Fibroblast of lung (primary cell): ENCODE results near the gene DHDDS. TPM values are rescaled to one million over a fixed set of nuclear protein-coding genes. Genes with fewer than 3 reads are reported as not detected.
"Not testable (repeated sequence)": the region's sequence is repeated elsewhere in the genome, so short reads cannot be mapped to it uniquely, and the experiment has no call there.

Source experiments
- DNase-seq, 2 donors: peaks; one replicate each; pipeline versions ENCODE4 v3.0.0 to v3.0.0-alpha.2; 2010; ENCODE audit warnings: low read depth in 2 of 2
- H2AFZ ChIP-seq: 2 replicates; pipeline ENCODE4 v1.5.1; 2012; ENCODE audit warnings: low read length, control low read depth, inconsistent platforms
- H3K27ac ChIP-seq: 2 replicates; pipeline ENCODE4 v1.5.1; 2011; ENCODE audit warnings: low read length, control low read depth; ENCODE audit not compliant: insufficient read depth
- H3K27me3 ChIP-seq: 2 replicates; pipeline ENCODE4 v1.5.1; 2011; ENCODE audit warnings: mild to moderate bottlenecking, low read length; ENCODE audit not compliant: control insufficient read depth, insufficient read depth
- H3K36me3 ChIP-seq: 2 replicates; pipeline ENCODE4 v1.5.1; 2011; ENCODE audit warnings: low read length; ENCODE audit not compliant: control insufficient read depth, insufficient read depth
- H3K4me1 ChIP-seq: 2 replicates; pipeline ENCODE4 v1.5.1; 2011; ENCODE audit warnings: low read length; ENCODE audit not compliant: control insufficient read depth, insufficient read depth; ENCODE audit errors: extremely low read depth
- H3K4me2 ChIP-seq: 2 replicates; pipeline ENCODE4 v1.5.1; 2011; ENCODE audit warnings: low read length, control low read depth; ENCODE audit not compliant: insufficient read depth; ENCODE audit errors: extremely low read depth
- H3K4me3 ChIP-seq, 4 experiments: fragments of 200-600 bp in 1 of 4; sonication (generic) in 1 of 4; replicated peaks in 1 of 4; 2 replicates each; pipeline ENCODE4 v1.5.1; 2011 to 2016; ENCODE audit warnings: low read length in 4 of 4, low read depth in 3 of 4, mild to moderate bottlenecking in 3 of 4, control low read depth in 2 of 4, inconsistent platforms in 1 of 4, mixed read lengths in 1 of 4; ENCODE audit not compliant: insufficient read depth in 1 of 4; ENCODE audit errors: control extremely low read depth in 1 of 4
- H3K79me2 ChIP-seq: 2 replicates; pipeline ENCODE4 v1.5.1; 2012; ENCODE audit warnings: mild to moderate bottlenecking, low read length, inconsistent platforms; ENCODE audit not compliant: control insufficient read depth, insufficient read depth
- H3K9ac ChIP-seq: 2 replicates; pipeline ENCODE4 v1.5.1; 2011; ENCODE audit warnings: mild to moderate bottlenecking, low read length, control low read depth; ENCODE audit not compliant: insufficient read depth
- H3K9me3 ChIP-seq: 2 replicates; pipeline ENCODE4 v1.5.1; 2012; ENCODE audit warnings: low read depth, low read length; ENCODE audit not compliant: control insufficient read depth, insufficient read depth
- H4K20me1 ChIP-seq: 2 replicates; pipeline ENCODE4 v1.5.1; 2011; ENCODE audit warnings: low read length; ENCODE audit not compliant: control insufficient read depth, insufficient read depth; ENCODE audit errors: extremely low read depth
- EZH2 ChIP-seq: IDR thresholded peaks from 2 replicates; pipeline ENCODE4 v1.5.1; 2012; ENCODE audit warnings: low read length, control low read depth, mild to moderate bottlenecking; ENCODE audit errors: missing control alignments
- polyA minus RNA-seq: library from RNA; depleted of rRNA, polyadenylated mRNA; stranded (reverse); fragments of >200 nt; gene quantifications from 2 replicates; pipeline ENCODE4 v1.2.3, GENCODE V29; 2011; ENCODE audit warnings: low replicate concordance
- polyA plus RNA-seq, 2 donors: library from polyadenylated mRNA; depleted of rRNA in 1 of 2; stranded (reverse) in 1 of 2; unstranded in 1 of 2; fragments of >200 nt; gene quantifications; 2 replicates each; pipeline ENCODE4 v1.2.1, GENCODE V29; 2011 to 2012; ENCODE audit warnings: missing spikeins in 1 of 2
- total RNA-seq: library from RNA; depleted of rRNA; stranded (reverse); fragments of >200 nt; gene quantifications from 2 replicates; pipeline ENCODE4 v1.2.1, GENCODE V29; 2014
- TF ChIP-seq, protein P1 (sequence below), 2 donors: IDR thresholded peaks in 1 of 2; conservative IDR thresholded peaks in 1 of 2; 1 replicate in 1 of 2; 2 replicates in 1 of 2; pipeline ENCODE4 v1.5.1; 2011 to 2012; ENCODE audit warnings: low read length in 2 of 2, control low read depth in 1 of 2, inconsistent platforms in 1 of 2, low read depth in 1 of 2, mild to moderate bottlenecking in 1 of 2

Gene DHDDS, protein sequence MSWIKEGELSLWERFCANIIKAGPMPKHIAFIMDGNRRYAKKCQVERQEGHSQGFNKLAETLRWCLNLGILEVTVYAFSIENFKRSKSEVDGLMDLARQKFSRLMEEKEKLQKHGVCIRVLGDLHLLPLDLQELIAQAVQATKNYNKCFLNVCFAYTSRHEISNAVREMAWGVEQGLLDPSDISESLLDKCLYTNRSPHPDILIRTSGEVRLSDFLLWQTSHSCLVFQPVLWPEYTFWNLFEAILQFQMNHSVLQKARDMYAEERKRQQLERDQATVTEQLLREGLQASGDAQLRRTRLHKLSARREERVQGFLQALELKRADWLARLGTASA
- total RNA-seq (28.5 and 41.5 TPM in 2 replicates), polyA plus RNA-seq (75.6 and 76.6 TPM in 2 replicates), polyA minus RNA-seq (74.1 and 79.7 TPM in 2 replicates)
- polyA plus RNA-seq (2012): 52.3 and 58.0 TPM in 2 replicates

DNA sequence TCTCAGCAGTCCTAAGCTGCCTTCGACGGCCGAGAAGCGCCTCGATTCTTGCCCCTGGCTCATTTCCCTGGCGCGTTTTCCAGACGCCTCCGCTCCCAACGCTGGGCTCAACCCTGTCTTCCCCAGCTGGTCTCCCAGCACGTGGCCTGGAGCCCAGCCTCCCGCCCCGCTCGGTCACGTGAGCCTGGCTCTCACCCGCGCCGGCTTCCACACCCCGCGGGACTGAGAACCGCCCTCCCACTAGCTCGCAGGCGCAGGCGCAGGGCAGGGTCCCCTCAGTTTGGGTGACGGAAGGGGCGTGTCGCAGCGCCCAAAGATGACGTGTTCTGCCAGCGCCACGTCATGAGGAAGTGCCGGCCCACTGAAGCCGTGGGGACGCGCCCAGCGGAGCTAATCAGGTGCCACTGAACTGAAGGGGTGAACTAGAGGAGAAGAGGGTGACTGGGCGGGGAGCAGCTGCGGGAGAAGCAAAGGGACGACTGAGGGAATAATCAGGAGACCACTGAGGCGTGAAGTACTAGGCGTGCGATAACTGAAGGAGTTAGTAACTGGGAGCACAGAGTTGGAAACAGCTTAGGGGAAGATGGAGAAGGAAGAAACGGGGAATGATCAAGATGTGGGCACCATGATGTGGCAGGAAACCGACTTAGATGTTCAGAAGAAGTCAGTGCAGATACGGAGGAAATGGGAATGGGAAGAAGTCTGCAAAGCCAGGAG, at the start of gene DHDDS:
Gene DHDDS (plus strand): TSS at position 343 of the 717 bp plus-strand sequence. CDS start 625 bp downstream, outside the sequence.
- TF ChIP-seq EZH2: no peak
- TF ChIP-seq, protein P1, sequence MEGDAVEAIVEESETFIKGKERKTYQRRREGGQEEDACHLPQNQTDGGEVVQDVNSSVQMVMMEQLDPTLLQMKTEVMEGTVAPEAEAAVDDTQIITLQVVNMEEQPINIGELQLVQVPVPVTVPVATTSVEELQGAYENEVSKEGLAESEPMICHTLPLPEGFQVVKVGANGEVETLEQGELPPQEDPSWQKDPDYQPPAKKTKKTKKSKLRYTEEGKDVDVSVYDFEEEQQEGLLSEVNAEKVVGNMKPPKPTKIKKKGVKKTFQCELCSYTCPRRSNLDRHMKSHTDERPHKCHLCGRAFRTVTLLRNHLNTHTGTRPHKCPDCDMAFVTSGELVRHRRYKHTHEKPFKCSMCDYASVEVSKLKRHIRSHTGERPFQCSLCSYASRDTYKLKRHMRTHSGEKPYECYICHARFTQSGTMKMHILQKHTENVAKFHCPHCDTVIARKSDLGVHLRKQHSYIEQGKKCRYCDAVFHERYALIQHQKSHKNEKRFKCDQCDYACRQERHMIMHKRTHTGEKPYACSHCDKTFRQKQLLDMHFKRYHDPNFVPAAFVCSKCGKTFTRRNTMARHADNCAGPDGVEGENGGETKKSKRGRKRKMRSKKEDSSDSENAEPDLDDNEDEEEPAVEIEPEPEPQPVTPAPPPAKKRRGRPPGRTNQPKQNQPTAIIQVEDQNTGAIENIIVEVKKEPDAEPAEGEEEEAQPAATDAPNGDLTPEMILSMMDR (conservative IDR thresholded peaks at IDR 0.05 in 1 of 2, IDR thresholded peaks at IDR 0.05 in 1 of 2; ENCODE audit: low read depth in 1 of 2, low read length in 2 of 2): no peak
- no peaks in the 10 kb centered on the region for H3K36me3 ChIP-seq
- H3K9me3 ChIP-seq: no peaks in the 10 kb centered on the region
- H3K79me2 ChIP-seq: peaks cover 12% of the 10 kb centered on the region
- peak within 1 kb of the TSS; percentile 78 for H3K9ac ChIP-seq
- H2AFZ ChIP-seq: peak within 1 kb of the TSS; percentile 97
- DNase-seq: peak; percentile 97 to 98
- peak within 1 kb of the TSS; percentile 84 to 100 (median 93) for H3K4me3 ChIP-seq
- peak within 1 kb of the TSS; percentile 89 for H3K27ac ChIP-seq
- peak within 1 kb of the TSS; percentile 99 for H3K4me2 ChIP-seq
- H3K27me3 ChIP-seq: no peaks in the 10 kb centered on the region
- peaks cover 5% of the 10 kb centered on the region for H3K4me1 ChIP-seq
- H4K20me1 ChIP-seq: no peaks in the 10 kb centered on the region

DNA sequence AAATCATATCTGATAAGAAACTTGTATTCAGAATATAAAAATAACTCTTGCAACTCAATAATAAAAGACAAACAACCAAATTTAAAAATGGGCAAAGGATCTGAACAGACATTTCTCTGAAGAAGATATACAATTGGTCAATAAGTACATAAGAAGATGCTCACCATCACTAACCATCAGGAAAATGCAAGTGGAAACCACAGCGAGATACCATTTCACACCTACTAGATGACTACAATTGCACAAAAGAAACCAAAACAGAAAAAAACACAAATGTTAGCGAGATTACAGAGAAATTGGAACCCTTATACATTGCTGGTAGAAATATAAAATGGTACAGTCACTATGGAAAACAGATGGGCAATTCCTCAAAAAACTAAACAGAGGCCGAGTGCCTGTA, 48.0 kb upstream of the DHDDS start:
- Histone ChIP-seq H3K9ac (no peak overlapping the region), H3K4me3 (no peak overlapping the region), H3K4me1 (peaks cover 2% of the 10 kb centered on the region), H4K20me1 (no peaks in the 10 kb centered on the region), H2AFZ (no peak overlapping the region), H3K79me2 (no peaks in the 10 kb centered on the region), H3K4me2 (no peak overlapping the region), H3K9me3 (no peaks in the 10 kb centered on the region), H3K27me3 (no peaks in the 10 kb centered on the region), H3K27ac (no peak overlapping the region), H3K36me3 (no peaks in the 10 kb centered on the region)
- no peak for TF ChIP-seq EZH2
- TF ChIP-seq, protein P1 (conservative IDR thresholded peaks at IDR 0.05 in 1 of 2, IDR thresholded peaks at IDR 0.05 in 1 of 2; ENCODE audit: low read depth in 1 of 2, low read length in 2 of 2): no peak
- no peak for DNase-seq

DNA sequence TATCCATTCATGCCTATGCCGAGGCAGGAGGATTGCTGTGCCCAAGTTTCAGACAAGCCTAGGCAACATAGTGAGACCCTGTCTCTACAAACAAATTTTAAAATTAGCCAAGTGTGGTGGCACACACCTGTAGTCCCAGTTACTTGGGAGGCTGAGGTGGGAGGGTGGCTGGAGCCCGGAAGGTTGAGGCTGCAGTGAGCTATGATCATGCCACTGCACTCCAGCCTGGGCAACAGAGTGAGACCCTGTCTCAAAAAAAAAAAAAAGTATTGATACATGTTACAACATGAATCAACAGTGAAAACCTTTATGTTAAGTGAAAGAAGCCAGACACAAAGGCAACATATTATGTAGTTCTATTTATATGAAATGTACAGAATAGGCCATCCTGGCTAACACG, 47.1 kb upstream of the DHDDS start:
- not testable (repeated sequence) for H3K4me2 ChIP-seq, DNase-seq

More for the DNA sequence above, 47.1 kb upstream of the DHDDS start:
- H3K4me3 ChIP-seq, H3K27me3 ChIP-seq, H2AFZ ChIP-seq, H3K27ac ChIP-seq, H4K20me1 ChIP-seq, H3K4me1 ChIP-seq, H3K9me3 ChIP-seq, H3K9ac ChIP-seq, H3K36me3 ChIP-seq, H3K79me2 ChIP-seq: not testable (repeated sequence)
